Thymus (tissue), 11 donors: ENCODE measurements around the gene OSGIN1. TPM values are rescaled to one million over a fixed set of nuclear protein-coding genes. Genes with fewer than 3 reads are reported as not detected.

Experiments
- DNase-seq, 9 donors: peaks; one replicate each; pipeline ENCODE4 v3.0.0-alpha.2; 2013; ENCODE audit warnings: low spot score in 9 of 9, low read depth in 6 of 9, missing footprints in 1 of 9
- H3K27ac ChIP-seq, 2 donors: one replicate each; pipeline ENCODE4 v1.5.1; 2013; ENCODE audit warnings: control low read depth in 1 of 2, low read depth in 1 of 2, low read length in 1 of 2, mild to moderate bottlenecking in 1 of 2, moderate library complexity in 1 of 2
- H3K27me3 ChIP-seq, 2 donors: one replicate each; pipeline ENCODE4 v1.5.1; 2013; ENCODE audit warnings: low read length in 1 of 2; ENCODE audit not compliant: control insufficient read depth in 2 of 2, insufficient read depth in 1 of 2
- H3K36me3 ChIP-seq, 2 donors: one replicate each; pipeline ENCODE4 v1.5.1; 2013; ENCODE audit warnings: low read length in 1 of 2, mild to moderate bottlenecking in 1 of 2, moderate library complexity in 1 of 2; ENCODE audit not compliant: control insufficient read depth in 2 of 2, insufficient read depth in 2 of 2
- H3K4me1 ChIP-seq, 2 donors: one replicate each; pipeline ENCODE4 v1.5.1; 2013; ENCODE audit warnings: low read length in 2 of 2; ENCODE audit not compliant: control insufficient read depth in 2 of 2, insufficient read depth in 2 of 2
- H3K4me3 ChIP-seq, 2 donors: one replicate each; pipeline ENCODE4 v1.5.1; 2013; ENCODE audit warnings: low read length in 2 of 2, control low read depth in 1 of 2, mild to moderate bottlenecking in 1 of 2
- H3K9me3 ChIP-seq, 2 donors: one replicate each; pipeline ENCODE4 v1.5.1; 2013; ENCODE audit warnings: low read length in 1 of 2, mild to moderate bottlenecking in 1 of 2; ENCODE audit not compliant: control insufficient read depth in 2 of 2, insufficient read depth in 1 of 2
- WGBS: extraction: QIAGEN DNeasy Blood & Tissue Kit; methylation state at CpG from one replicate; pipeline ENCODE4 v1.1.7; 2013; 5-methylcytosine and 5-hydroxymethylcytosine counted together
- polyA plus RNA-seq: library from polyadenylated mRNA; stranded (reverse); fragments of 200-250 nt; gene quantifications from one replicate; pipeline ENCODE4 v1.2.3, GENCODE V29; 2013
- total RNA-seq: library from RNA; stranded (reverse); fragments of 120-200 nt; gene quantifications from one replicate; pipeline ENCODE4 v1.2.4, GENCODE V29; 2013
- donor health status: healthy.

The OSGIN1 gene
- total and polyA plus RNA-seq, 2 donors, result 0.42 to 3.8 TPM

DNA sequence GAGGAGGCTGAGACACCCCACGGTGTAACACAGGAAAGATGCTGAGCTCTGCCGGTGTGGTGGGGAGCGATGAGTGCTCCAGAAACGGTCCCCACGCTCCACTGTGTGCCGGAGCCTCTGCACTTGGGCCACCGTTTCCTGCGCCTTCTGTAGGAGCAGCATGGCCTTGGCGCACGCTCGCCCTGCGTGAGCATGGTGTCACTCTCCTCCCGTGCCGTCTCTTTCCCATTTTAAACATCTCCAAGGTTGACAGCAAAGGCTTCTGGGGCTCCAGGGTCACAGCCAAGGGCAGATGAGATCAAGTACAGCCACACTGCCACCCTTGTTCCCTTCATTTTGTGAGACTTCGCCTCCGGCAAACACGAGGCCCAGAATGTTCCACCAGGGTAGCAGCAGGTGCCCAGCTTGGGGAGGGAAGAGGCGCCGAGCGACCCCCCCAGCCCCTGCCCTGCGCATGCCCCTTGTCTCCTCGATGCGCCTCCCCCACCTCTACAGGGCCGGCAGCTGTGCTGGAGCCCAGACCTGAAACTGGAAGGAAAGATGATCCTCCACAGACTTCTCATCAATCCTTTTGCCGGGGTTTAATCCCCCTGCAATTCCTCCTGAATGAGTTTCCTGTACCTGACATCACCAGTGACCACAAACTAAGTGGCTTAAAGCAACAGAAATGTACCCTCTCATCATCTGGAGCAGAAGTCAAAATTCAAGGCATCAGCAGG lies 19.9 kb upstream of the OSGIN1 start:
- H3K27me3 ChIP-seq, result no peaks in the 10 kb centered on the region
- no peak overlapping the region for H3K27ac ChIP-seq
- 94% methylated on average over 25 of the region's 25 CpGs for WGBS
- H3K9me3 ChIP-seq, result no peaks in the 10 kb centered on the region
- DNase-seq, result no peak
- no peak overlapping the region for H3K4me3 ChIP-seq
- H3K4me1 ChIP-seq, result no peaks in the 10 kb centered on the region
- no peaks in the 10 kb centered on the region for H3K36me3 ChIP-seq

GRCh38 chr16:83933885-83934683 lies 19.0 kb upstream of the OSGIN1 start:
- Histone ChIP-seq H3K36me3 (no peaks in the 10 kb centered on the region), H3K27me3 (no peaks in the 10 kb centered on the region), H3K4me3 (no peak overlapping the region), H3K4me1 (no peaks in the 10 kb centered on the region), H3K9me3 (no peaks in the 10 kb centered on the region), H3K27ac (no peak overlapping the region)
- 95% methylated on average over 28 of the region's 28 CpGs for WGBS
- no peak for DNase-seq

- Histone ChIP-seq H3K4me1 (no peaks in the 10 kb centered on the region), H3K27me3 (no peaks in the 10 kb centered on the region), H3K27ac (no peak overlapping the region), H3K36me3 (no peaks in the 10 kb centered on the region), H3K9me3 (no peaks in the 10 kb centered on the region), H3K4me3 (no peak overlapping the region)
- 86% methylated on average over 12 of the region's 12 CpGs for WGBS
- DNase-seq, result no peak
These were observed 18.4 kb upstream of the OSGIN1 start for GRCh38 chr16:83934684-83934977.

GRCh38 chr16:83935005-83935857 lies 17.8 kb upstream of the OSGIN1 start:
- no peak for DNase-seq
- Histone ChIP-seq H3K27ac (no peak overlapping the region), H3K27me3 (no peaks in the 10 kb centered on the region), H3K9me3 (no peaks in the 10 kb centered on the region), H3K4me1 (no peaks in the 10 kb centered on the region), H3K36me3 (no peaks in the 10 kb centered on the region), H3K4me3 (no peak overlapping the region)
- WGBS, result 96% methylated on average over 30 of the region's 30 CpGs

- no peak overlapping the region for H3K27ac ChIP-seq
- no peaks in the 10 kb centered on the region for H3K9me3 ChIP-seq
- 95% methylated on average over 10 of the region's 10 CpGs for WGBS
- DNase-seq, result no peak
- H3K4me3 ChIP-seq, result no peak overlapping the region
- no peaks in the 10 kb centered on the region for H3K27me3 ChIP-seq
- no peaks in the 10 kb centered on the region for H3K4me1 ChIP-seq
- H3K36me3 ChIP-seq, result no peaks in the 10 kb centered on the region
These were observed 17.2 kb upstream of the OSGIN1 start for GRCh38 chr16:83935858-83936255.

DNA sequence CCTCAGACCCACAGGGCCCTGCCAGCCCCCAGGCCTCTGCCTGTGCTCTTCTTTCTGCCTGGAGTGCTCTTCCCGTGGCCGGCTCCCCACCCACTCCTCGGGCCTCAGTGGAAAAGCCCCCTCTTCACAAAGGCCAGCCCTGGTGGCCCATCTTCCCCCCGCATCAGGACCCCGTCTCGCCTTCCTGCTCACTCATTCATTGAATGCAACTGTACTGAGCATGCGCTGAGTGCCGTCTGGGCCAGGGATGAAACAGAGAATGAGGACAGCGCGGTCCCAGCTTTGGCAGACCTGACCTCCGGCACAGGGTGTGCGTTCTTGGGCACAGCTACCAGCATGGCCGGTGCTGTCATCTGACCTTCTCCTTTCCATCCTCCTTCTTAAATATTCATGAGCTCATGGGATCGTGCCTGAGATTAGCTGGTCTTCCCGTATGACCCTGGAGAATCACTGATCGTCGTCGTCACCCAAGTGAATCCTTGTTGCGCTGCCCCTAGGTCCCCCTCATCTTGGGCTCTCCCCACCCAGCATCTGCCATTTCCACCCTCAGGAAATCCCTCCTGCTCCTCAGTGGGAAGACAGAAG lies 16.4 kb upstream of the OSGIN1 start:
- Histone ChIP-seq H3K4me3 (no peak overlapping the region), H3K36me3 (no peaks in the 10 kb centered on the region), H3K27ac (no peak overlapping the region), H3K9me3 (no peaks in the 10 kb centered on the region), H3K27me3 (no peaks in the 10 kb centered on the region), H3K4me1 (no peaks in the 10 kb centered on the region)
- 96% methylated on average over 19 of the region's 19 CpGs for WGBS
- DNase-seq, result no peak

DNA sequence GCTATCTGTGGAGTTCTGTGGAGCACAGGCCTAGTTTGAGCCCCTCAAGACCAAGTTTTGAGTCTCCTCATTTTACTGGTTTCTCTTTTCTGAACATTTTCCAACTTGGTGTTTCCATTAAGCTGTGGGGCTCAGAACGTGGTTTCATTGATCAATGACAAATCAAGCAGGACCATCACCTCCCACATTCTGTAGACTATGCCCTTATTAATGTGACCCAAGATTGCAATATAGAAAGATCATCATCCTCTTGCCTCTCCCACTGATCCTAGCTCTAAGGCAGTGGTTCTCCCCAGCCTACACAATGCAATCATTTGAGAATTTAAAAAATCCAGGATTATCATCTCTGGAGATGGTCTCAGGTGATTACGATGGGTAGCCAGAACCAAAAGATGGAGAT lies 15.8 kb upstream of the OSGIN1 start:
- no peak for DNase-seq
- Histone ChIP-seq H3K4me3 (no peak overlapping the region), H3K27ac (no peak overlapping the region), H3K4me1 (no peaks in the 10 kb centered on the region), H3K9me3 (no peaks in the 10 kb centered on the region), H3K27me3 (no peaks in the 10 kb centered on the region), H3K36me3 (no peaks in the 10 kb centered on the region)
- WGBS, result 98% methylated on average over 2 of the region's 2 CpGs

DNA sequence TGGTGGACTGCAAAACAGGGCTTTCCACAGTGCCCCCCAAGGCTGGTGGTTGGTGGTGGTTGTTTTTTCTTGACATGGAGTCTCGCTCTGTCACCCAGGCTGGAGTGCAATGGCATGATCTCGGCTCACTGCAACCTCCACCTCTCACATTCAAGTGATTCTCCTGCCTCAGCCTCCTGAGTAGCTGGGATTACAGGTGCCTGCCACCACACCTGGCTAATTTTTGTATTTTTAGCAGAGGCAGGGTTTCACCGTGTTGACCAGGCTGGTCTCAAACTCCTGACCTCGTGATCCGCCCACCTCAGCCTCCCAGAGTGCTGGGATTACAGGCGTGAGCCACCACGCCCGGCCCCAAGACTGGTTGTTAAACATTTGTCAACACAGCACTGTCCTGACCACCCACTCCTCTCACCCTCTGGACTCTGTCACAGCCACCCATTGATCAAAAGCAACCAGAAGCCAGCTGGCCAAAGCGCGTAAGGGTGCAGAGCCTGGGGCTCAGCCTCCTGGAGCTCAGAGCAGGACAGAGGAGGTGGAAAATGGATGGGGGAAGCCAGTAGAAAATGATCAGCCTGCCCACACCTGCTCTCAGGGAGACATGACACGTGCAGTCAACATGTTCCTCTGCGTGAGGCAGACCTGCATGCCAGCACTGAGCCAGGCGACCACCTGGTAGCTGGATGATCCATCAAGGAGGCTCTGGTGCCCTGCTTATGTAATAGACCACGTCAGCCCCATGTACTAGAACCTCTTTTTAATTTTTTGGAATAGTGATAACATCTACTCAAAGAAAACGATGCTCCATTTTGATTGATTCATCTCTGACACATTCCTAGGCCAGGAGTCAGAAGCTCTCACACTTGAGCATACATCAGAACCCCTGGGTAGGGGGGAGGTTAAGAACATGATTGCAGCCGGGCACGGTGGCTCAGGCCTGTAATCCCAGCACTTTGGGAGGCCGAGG lies 14.8 kb upstream of the OSGIN1 start:
- H3K27me3 ChIP-seq, result no peaks in the 10 kb centered on the region
- DNase-seq, result no peak
- H3K36me3 ChIP-seq, result no peaks in the 10 kb centered on the region
- H3K4me3 ChIP-seq, result no peak overlapping the region
- 96% methylated on average over 18 of the region's 18 CpGs for WGBS
- H3K4me1 ChIP-seq, result no peaks in the 10 kb centered on the region
- no peaks in the 10 kb centered on the region for H3K9me3 ChIP-seq
- no peak overlapping the region for H3K27ac ChIP-seq
